Measurements from ENCODE around the gene AHRR. TPM values are rescaled to one million over a fixed set of nuclear protein-coding genes. Genes with fewer than 3 reads are reported as not detected.
"Not testable (repeated sequence)": the region's sequence is repeated elsewhere in the genome, so short reads cannot be mapped to it uniquely, and the experiment has no call there.

Gene AHRR
- total RNA-seq, 1 donor from 2014 or later, result 8.4 TPM

GRCh38 chr5:296207-296606 lies 25.3 kb upstream of the AHRR start:
- peak in 1 of 2 donors; percentile 42 for ATAC-seq
- intact Hi-C loops (cut with DNase I); H3K4me1 ChIP-seq; H3K36me3 ChIP-seq; H3K27me3 ChIP-seq (ENCODE audit: low read depth); H3K4me3 ChIP-seq; H3K9me3 ChIP-seq; H3K27ac ChIP-seq; DNase-seq: not testable (repeated sequence)

- H3K9me3 ChIP-seq; H3K27me3 ChIP-seq (ENCODE audit: low read depth); H3K27ac ChIP-seq; intact Hi-C loops (cut with DNase I); H3K4me1 ChIP-seq; H3K36me3 ChIP-seq; DNase-seq; H3K4me3 ChIP-seq: not testable (repeated sequence)
- peak; percentile 41 to 50 for ATAC-seq
Measured at GRCh38 chr5:296954-297353, 24.6 kb upstream of the AHRR start.

- H3K36me3 ChIP-seq; ATAC-seq; intact Hi-C loops (cut with DNase I); H3K27ac ChIP-seq; H3K4me1 ChIP-seq; DNase-seq; H3K27me3 ChIP-seq (ENCODE audit: low read depth); H3K4me3 ChIP-seq; H3K9me3 ChIP-seq: not testable (repeated sequence)
Measured at GRCh38 chr5:297448-297847, 24.1 kb upstream of the AHRR start.

GRCh38 chr5:297991-298736 lies 23.4 kb upstream of the AHRR start:
- H3K4me3 ChIP-seq; H3K9me3 ChIP-seq; H3K36me3 ChIP-seq; intact Hi-C loops (cut with DNase I); H3K4me1 ChIP-seq; DNase-seq; H3K27ac ChIP-seq; H3K27me3 ChIP-seq (ENCODE audit: low read depth); ATAC-seq: not testable (repeated sequence)

GRCh38 chr5:298737-299125 lies 22.8 kb upstream of the AHRR start:
- no peak overlapping the region for H3K27ac ChIP-seq
- no peak for DNase-seq
- no peak overlapping the region for H3K4me3 ChIP-seq
- intact Hi-C loops (cut with DNase I), result no loop called here
- TF ChIP-seq CTCF (IDR thresholded peaks at IDR 0.05), result no peak
- H3K9me3 ChIP-seq, result no peaks in the 10 kb centered on the region
- no peaks in the 10 kb centered on the region for H3K4me1 ChIP-seq
- no peaks in the 10 kb centered on the region for H3K27me3 ChIP-seq (ENCODE audit: low read depth)
- no peaks in the 10 kb centered on the region for H3K36me3 ChIP-seq
- no peak for ATAC-seq

- intact Hi-C loops (cut with DNase I); H3K27ac ChIP-seq; H3K4me1 ChIP-seq; H3K27me3 ChIP-seq (ENCODE audit: low read depth); H3K4me3 ChIP-seq; DNase-seq; ATAC-seq; H3K9me3 ChIP-seq; H3K36me3 ChIP-seq: not testable (repeated sequence)
Measured at GRCh38 chr5:299921-300320, 21.6 kb upstream of the AHRR start.

GRCh38 chr5:300691-301435 lies 20.7 kb upstream of the AHRR start:
- H3K36me3 ChIP-seq; H3K4me3 ChIP-seq; intact Hi-C loops (cut with DNase I); H3K9me3 ChIP-seq; DNase-seq; H3K4me1 ChIP-seq; H3K27me3 ChIP-seq (ENCODE audit: low read depth); H3K27ac ChIP-seq; ATAC-seq: not testable (repeated sequence)

GRCh38 chr5:302416-302815 lies 19.1 kb upstream of the AHRR start:
- H3K9me3 ChIP-seq; H3K27ac ChIP-seq; H3K4me3 ChIP-seq; intact Hi-C loops (cut with DNase I); ATAC-seq; H3K27me3 ChIP-seq (ENCODE audit: low read depth); H3K4me1 ChIP-seq: not testable (repeated sequence)
- peaks cover 24% of the 10 kb centered on the region for H3K36me3 ChIP-seq
- DNase-seq, result peak; percentile 47

- H3K4me3 ChIP-seq, result no peak overlapping the region
- no peak overlapping the region for H3K27ac ChIP-seq
- H3K36me3 ChIP-seq, result peaks cover 29% of the 10 kb centered on the region
- no peaks in the 10 kb centered on the region for H3K4me1 ChIP-seq
- ATAC-seq (no peak), DNase-seq (no peak)
- H3K27me3 ChIP-seq (ENCODE audit: low read depth), result no peaks in the 10 kb centered on the region
- no peaks in the 10 kb centered on the region for H3K9me3 ChIP-seq
- no peak for TF ChIP-seq CTCF (IDR thresholded peaks at IDR 0.05)
- intact Hi-C loops (cut with DNase I), result no loop called here
Measured at GRCh38 chr5:302966-303365, 18.5 kb upstream of the AHRR start.

GRCh38 chr5:303741-304140 lies 17.8 kb upstream of the AHRR start:
- H3K9me3 ChIP-seq; intact Hi-C loops (cut with DNase I); H3K27me3 ChIP-seq (ENCODE audit: low read depth); H3K4me1 ChIP-seq; H3K4me3 ChIP-seq; H3K27ac ChIP-seq; ATAC-seq; DNase-seq: not testable (repeated sequence)
- peaks cover 36% of the 10 kb centered on the region for H3K36me3 ChIP-seq

Measured in lower lobe of right lung (tissue), 2 donors.